ENCODE data around the gene AUH.

AUH gene

GRCh38 chr9:91361291-91362050, at the start of gene AUH:
AUH (minus strand) TSS chr9:91361918; CDS start chr9:91361889, 29 bp downstream.
- peak; percentile 73 for TF ChIP-seq POLR2A (IDR thresholded peaks at IDR 0.05; ENCODE audit: low read depth, low read length)
- DNase-seq (ENCODE audit: insufficient read length, low spot score) (peak; percentile 99), FAIRE-seq (peak; percentile 70)

GRCh38 chr9:91411096-91411771, 49.5 kb upstream of the AUH start:
- TF ChIP-seq POLR2A (IDR thresholded peaks at IDR 0.05; ENCODE audit: low read depth, low read length) = no peak
- no peak for DNase-seq (ENCODE audit: insufficient read length, low spot score)
- peak; percentile 82 for FAIRE-seq

GRCh38 chr9:91410161-91410560, 48.4 kb upstream of the AUH start:
- DNase-seq (ENCODE audit: insufficient read length, low spot score) = no peak
- no peak for TF ChIP-seq POLR2A (IDR thresholded peaks at IDR 0.05; ENCODE audit: low read depth, low read length)
- no peak for FAIRE-seq

- TF ChIP-seq POLR2A (IDR thresholded peaks at IDR 0.05; ENCODE audit: low read depth, low read length) = no peak
- FAIRE-seq (no peak), DNase-seq (ENCODE audit: insufficient read length, low spot score) (no peak)
These were observed 46.8 kb upstream of the AUH start for GRCh38 chr9:91408475-91408874.

- no peak for TF ChIP-seq POLR2A (IDR thresholded peaks at IDR 0.05; ENCODE audit: low read depth, low read length)
- DNase-seq (ENCODE audit: insufficient read length, low spot score) (no peak), FAIRE-seq (peak; percentile 92)
These were observed 46.0 kb upstream of the AUH start for GRCh38 chr9:91407580-91408318.

- FAIRE-seq (no peak), DNase-seq (ENCODE audit: insufficient read length, low spot score) (no peak)
- TF ChIP-seq POLR2A (IDR thresholded peaks at IDR 0.05; ENCODE audit: low read depth, low read length) = no peak
These were observed 43.8 kb upstream of the AUH start for GRCh38 chr9:91405343-91406077.

GRCh38 chr9:91403665-91404543, 42.2 kb upstream of the AUH start:
- FAIRE-seq = no peak
- TF ChIP-seq POLR2A (IDR thresholded peaks at IDR 0.05; ENCODE audit: low read depth, low read length) = no peak
- no peak for DNase-seq (ENCODE audit: insufficient read length, low spot score)

- no peak for FAIRE-seq
- no peak for DNase-seq (ENCODE audit: insufficient read length, low spot score)
These were observed 37.2 kb upstream of the AUH start for GRCh38 chr9:91398926-91399325.

GRCh38 chr9:91395553-91396471, 34.1 kb upstream of the AUH start:
- FAIRE-seq (peak; percentile 94), DNase-seq (ENCODE audit: insufficient read length, low spot score) (peak; percentile 56)
- TF ChIP-seq POLR2A (IDR thresholded peaks at IDR 0.05; ENCODE audit: low read depth, low read length) = no peak

More at GRCh38 chr9:91398926-91399325, 37.2 kb upstream of the AUH start:
- TF ChIP-seq POLR2A (IDR thresholded peaks at IDR 0.05; ENCODE audit: low read depth, low read length) = no peak

- FAIRE-seq (peak; percentile 38), DNase-seq (ENCODE audit: insufficient read length, low spot score) (no peak)
- TF ChIP-seq POLR2A (IDR thresholded peaks at IDR 0.05; ENCODE audit: low read depth, low read length) = no peak
These were observed 33.4 kb upstream of the AUH start for GRCh38 chr9:91395106-91395552.

GRCh38 chr9:91393826-91394225, 32.1 kb upstream of the AUH start:
- TF ChIP-seq POLR2A (IDR thresholded peaks at IDR 0.05; ENCODE audit: low read depth, low read length) = no peak
- DNase-seq (ENCODE audit: insufficient read length, low spot score) (no peak), FAIRE-seq (no peak)

- DNase-seq (ENCODE audit: insufficient read length, low spot score) (no peak), FAIRE-seq (no peak)
- no peak for TF ChIP-seq POLR2A (IDR thresholded peaks at IDR 0.05; ENCODE audit: low read depth, low read length)
These were observed 30.7 kb upstream of the AUH start for GRCh38 chr9:91392435-91392834.

All from H54 (cell line).